HG02970 (cell line): Measurements from ENCODE around the gene ARFIP2.
"Not testable (repeated sequence)": the region's sequence is repeated elsewhere in the genome, so short reads cannot be mapped to it uniquely, and the experiment has no call there.

ENCODE experiments used
- ATAC-seq: cut with Tn5 transposase; IDR thresholded peaks from one replicate; pipeline ENCODE4 v1.9.1; 2021; ENCODE audit warnings: mild to moderate bottlenecking, moderate library complexity, moderate number of reproducible peaks; ENCODE audit not compliant: unreplicated experiment, low FRiP score

Gene ARFIP2

GRCh38 chr11:6481012-6481923, at the start of gene ARFIP2, which contains the start of gene TIMM10B:
Gene ARFIP2 (minus strand): TSS chr11:6481331. CDS start chr11:6480421, 910 bp downstream.
Gene TIMM10B (plus strand): TSS chr11:6481501. CDS start chr11:6481517, 16 bp downstream.
- peak; percentile 100 for ATAC-seq

GRCh38 chr11:6530848-6531247, 49.7 kb upstream of the ARFIP2 start:
- no peak for ATAC-seq

GRCh38 chr11:6529266-6529665, 48.1 kb upstream of the ARFIP2 start:
- no peak for ATAC-seq

GRCh38 chr11:6526411-6527135, 45.4 kb upstream of the ARFIP2 start:
- ATAC-seq = no peak

GRCh38 chr11:6523253-6523652, 42.1 kb upstream of the ARFIP2 start:
- no peak for ATAC-seq

GRCh38 chr11:6521946-6522345, 40.8 kb upstream of the ARFIP2 start:
- ATAC-seq = not testable (repeated sequence)

GRCh38 chr11:6520265-6520664, 39.1 kb upstream of the ARFIP2 start:
- ATAC-seq = no peak

- no peak for ATAC-seq
Measured at GRCh38 chr11:6516865-6517264, 35.7 kb upstream of the ARFIP2 start.

GRCh38 chr11:6505577-6506240, 24.6 kb upstream of the ARFIP2 start:
- ATAC-seq = no peak

- no peak for ATAC-seq
Measured at GRCh38 chr11:6504166-6504565, 23.0 kb upstream of the ARFIP2 start.

GRCh38 chr11:6502382-6502781, 21.3 kb upstream of the ARFIP2 start:
- ATAC-seq = no peak

- no peak for ATAC-seq
Measured at GRCh38 chr11:6498544-6498943, 17.4 kb upstream of the ARFIP2 start.

GRCh38 chr11:6498121-6498520, 17.0 kb upstream of the ARFIP2 start:
- ATAC-seq = no peak

- no peak for ATAC-seq
Measured at GRCh38 chr11:6497069-6497839, 16.1 kb upstream of the ARFIP2 start, which contains the start of gene DNHD1. Gene DNHD1 (plus strand): TSS chr11:6497280. CDS start chr11:6498216, 936 bp downstream.

GRCh38 chr11:6489306-6489705, 8.2 kb upstream of the ARFIP2 start:
- no peak for ATAC-seq

- no peak for ATAC-seq
Measured at GRCh38 chr11:6488821-6489220, 7.7 kb upstream of the ARFIP2 start.

GRCh38 chr11:6488342-6488741, 7.2 kb upstream of the ARFIP2 start:
- ATAC-seq = no peak

GRCh38 chr11:6486938-6487337, 5.8 kb upstream of the ARFIP2 start:
- no peak for ATAC-seq

- no peak for ATAC-seq
Measured at GRCh38 chr11:6486256-6486655, 5.1 kb upstream of the ARFIP2 start.

- no peak for ATAC-seq
Measured at GRCh38 chr11:6485661-6486060, 4.5 kb upstream of the ARFIP2 start.
